Central memory CD8-positive, alpha-beta T cell (primary cell): ENCODE measurements around the gene PRSS12.

Experiments
- ATAC-seq: fragments of 150-1000 bp; cut with Tn5 transposase; replicated peaks from 2 replicates; pipeline ENCODE4 v1.10.0; 2022; ENCODE audit warnings: mild to moderate bottlenecking, moderate FRiP score, moderate number of reproducible peaks; ENCODE audit not compliant: poor library complexity, severe bottlenecking; ENCODE audit errors: extremely low read depth
- DNase-seq, 2 donors: peaks; one replicate each; pipeline ENCODE4 v3.0.0; 2021; ENCODE audit warnings: low spot score in 2 of 2
- H3K27ac Mint-ChIP-seq: one replicate; pipeline ENCODE4 v1.8.0; 2022; ENCODE audit warnings: low read depth, mild to moderate bottlenecking, moderate library complexity, mixed read lengths
- H3K27me3 Mint-ChIP-seq: one replicate; pipeline ENCODE4 v1.8.0; 2022; ENCODE audit warnings: mixed read lengths
- H3K36me3 Mint-ChIP-seq: one replicate; pipeline ENCODE4 v1.8.0; 2022; ENCODE audit warnings: mild to moderate bottlenecking, moderate library complexity, mixed read lengths; ENCODE audit not compliant: insufficient read depth
- H3K4me1 Mint-ChIP-seq: one replicate; pipeline ENCODE4 v1.8.0; 2022; ENCODE audit warnings: mixed read lengths
- H3K4me3 Mint-ChIP-seq: one replicate; pipeline ENCODE4 v1.8.0; 2022; ENCODE audit warnings: mild to moderate bottlenecking, moderate library complexity, mixed read lengths
- H3K9me3 Mint-ChIP-seq: one replicate; pipeline ENCODE4 v1.8.0; 2022; ENCODE audit warnings: mixed read lengths

The PRSS12 gene

GRCh38 chr4:118353534-118354030, 779 bp upstream of the PRSS12 start:
- ATAC-seq (no peak), DNase-seq (no peak)
- peaks cover 2% of the 10 kb centered on the region for H3K36me3 Mint-ChIP-seq
- H3K27ac Mint-ChIP-seq = no peak overlapping the region
- peaks cover 94% of the 10 kb centered on the region for H3K27me3 Mint-ChIP-seq
- H3K9me3 Mint-ChIP-seq = no peaks in the 10 kb centered on the region
- peaks cover 9% of the 10 kb centered on the region for H3K4me1 Mint-ChIP-seq
- peak overlapping the region; percentile 69 for H3K4me3 Mint-ChIP-seq

- Mint-ChIP-seq H3K4me1 (peaks cover 9% of the 10 kb centered on the region), H3K4me3 (peak overlapping the region; percentile 40), H3K36me3 (peaks cover 2% of the 10 kb centered on the region), H3K9me3 (no peaks in the 10 kb centered on the region), H3K27ac (no peak overlapping the region), H3K27me3 (peaks cover 86% of the 10 kb centered on the region)
- ATAC-seq = no peak
- DNase-seq = no peak
These were observed 664 bp downstream of the PRSS12 start for GRCh38 chr4:118351851-118352827.

GRCh38 chr4:118350961-118351360, 1.8 kb downstream of the PRSS12 start:
- H3K36me3 Mint-ChIP-seq = no peaks in the 10 kb centered on the region
- H3K4me3 Mint-ChIP-seq = no peak overlapping the region
- DNase-seq (no peak), ATAC-seq (no peak)
- H3K4me1 Mint-ChIP-seq = peaks cover 9% of the 10 kb centered on the region
- H3K27me3 Mint-ChIP-seq = peaks cover 86% of the 10 kb centered on the region
- no peaks in the 10 kb centered on the region for H3K9me3 Mint-ChIP-seq
- no peak overlapping the region for H3K27ac Mint-ChIP-seq

DNA sequence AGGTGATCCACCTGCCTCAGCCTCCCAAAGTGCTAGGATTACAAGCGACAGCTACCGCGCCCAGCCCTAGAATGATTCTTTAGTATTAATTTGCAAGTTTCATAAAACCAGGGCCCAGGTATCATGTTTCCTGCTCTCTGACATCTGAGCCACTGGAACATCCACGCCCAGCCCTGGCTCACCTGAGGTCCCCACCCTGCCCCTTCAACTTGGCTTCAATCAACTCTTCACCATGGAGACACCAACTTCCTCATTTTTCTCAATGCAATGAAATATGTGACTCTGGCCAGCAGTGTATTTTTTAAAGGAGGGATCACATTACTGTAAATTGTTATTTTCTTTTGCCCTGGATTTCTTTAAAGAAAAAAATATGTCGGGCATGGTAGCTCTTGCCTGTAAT, 3.9 kb downstream of the PRSS12 start:
- no peaks in the 10 kb centered on the region for H3K36me3 Mint-ChIP-seq
- DNase-seq (no peak), ATAC-seq (no peak)
- H3K9me3 Mint-ChIP-seq = no peaks in the 10 kb centered on the region
- no peak overlapping the region for H3K27ac Mint-ChIP-seq
- peaks cover 65% of the 10 kb centered on the region for H3K27me3 Mint-ChIP-seq
- peaks cover 9% of the 10 kb centered on the region for H3K4me1 Mint-ChIP-seq
- H3K4me3 Mint-ChIP-seq = no peak overlapping the region

DNA sequence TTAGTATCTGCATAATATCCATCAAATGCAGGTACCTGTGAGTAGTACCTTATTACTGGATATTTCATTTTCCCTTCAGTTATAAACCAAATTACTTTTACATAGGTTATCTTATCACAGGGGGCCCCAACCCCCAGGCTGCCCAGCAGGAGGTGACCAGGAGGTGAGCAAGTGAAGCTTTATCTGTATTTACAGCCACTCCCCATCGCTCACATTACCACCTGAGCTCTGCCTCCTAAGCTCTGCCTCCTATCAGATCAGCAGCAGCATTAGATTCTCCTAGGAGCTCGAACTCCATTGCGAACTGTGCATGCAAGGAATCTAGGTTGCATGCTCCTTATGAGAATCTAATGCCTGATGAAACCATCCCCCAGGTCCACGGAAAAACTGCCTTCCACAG, 6.3 kb downstream of the PRSS12 start:
- DNase-seq = no peak
- Mint-ChIP-seq H3K27me3 (peaks cover 62% of the 10 kb centered on the region), H3K4me1 (no peaks in the 10 kb centered on the region), H3K36me3 (no peaks in the 10 kb centered on the region), H3K27ac (no peak overlapping the region), H3K4me3 (no peak overlapping the region), H3K9me3 (no peaks in the 10 kb centered on the region)
- ATAC-seq = no peak

GRCh38 chr4:118345813-118346212, 7.0 kb downstream of the PRSS12 start:
- DNase-seq = no peak
- H3K36me3 Mint-ChIP-seq = no peaks in the 10 kb centered on the region
- H3K27ac Mint-ChIP-seq = no peak overlapping the region
- H3K9me3 Mint-ChIP-seq = no peaks in the 10 kb centered on the region
- no peak for ATAC-seq
- H3K4me3 Mint-ChIP-seq = no peak overlapping the region
- peaks cover 62% of the 10 kb centered on the region for H3K27me3 Mint-ChIP-seq
- no peaks in the 10 kb centered on the region for H3K4me1 Mint-ChIP-seq

GRCh38 chr4:118344801-118345200, 8.0 kb downstream of the PRSS12 start:
- peaks cover 58% of the 10 kb centered on the region for H3K27me3 Mint-ChIP-seq

GRCh38 chr4:118343501-118343900, 9.3 kb downstream of the PRSS12 start:
- Mint-ChIP-seq H3K27me3 (peaks cover 53% of the 10 kb centered on the region), H3K36me3 (no peaks in the 10 kb centered on the region), H3K4me1 (no peaks in the 10 kb centered on the region), H3K9me3 (no peaks in the 10 kb centered on the region), H3K4me3 (no peak overlapping the region), H3K27ac (no peak overlapping the region)
- no peak for DNase-seq
- no peak for ATAC-seq

More at GRCh38 chr4:118344801-118345200, 8.0 kb downstream of the PRSS12 start:
- no peak overlapping the region for H3K27ac Mint-ChIP-seq
- H3K4me1 Mint-ChIP-seq = no peaks in the 10 kb centered on the region
- DNase-seq = no peak
- no peaks in the 10 kb centered on the region for H3K9me3 Mint-ChIP-seq
- ATAC-seq = no peak
- H3K4me3 Mint-ChIP-seq = no peak overlapping the region
- no peaks in the 10 kb centered on the region for H3K36me3 Mint-ChIP-seq

- Mint-ChIP-seq H3K27me3 (peaks cover 40% of the 10 kb centered on the region), H3K27ac (no peak overlapping the region), H3K9me3 (no peaks in the 10 kb centered on the region), H3K36me3 (no peaks in the 10 kb centered on the region), H3K4me1 (no peaks in the 10 kb centered on the region), H3K4me3 (no peak overlapping the region)
- ATAC-seq = no peak
- DNase-seq = no peak
These were observed 12.7 kb downstream of the PRSS12 start for GRCh38 chr4:118340109-118340508.

DNA sequence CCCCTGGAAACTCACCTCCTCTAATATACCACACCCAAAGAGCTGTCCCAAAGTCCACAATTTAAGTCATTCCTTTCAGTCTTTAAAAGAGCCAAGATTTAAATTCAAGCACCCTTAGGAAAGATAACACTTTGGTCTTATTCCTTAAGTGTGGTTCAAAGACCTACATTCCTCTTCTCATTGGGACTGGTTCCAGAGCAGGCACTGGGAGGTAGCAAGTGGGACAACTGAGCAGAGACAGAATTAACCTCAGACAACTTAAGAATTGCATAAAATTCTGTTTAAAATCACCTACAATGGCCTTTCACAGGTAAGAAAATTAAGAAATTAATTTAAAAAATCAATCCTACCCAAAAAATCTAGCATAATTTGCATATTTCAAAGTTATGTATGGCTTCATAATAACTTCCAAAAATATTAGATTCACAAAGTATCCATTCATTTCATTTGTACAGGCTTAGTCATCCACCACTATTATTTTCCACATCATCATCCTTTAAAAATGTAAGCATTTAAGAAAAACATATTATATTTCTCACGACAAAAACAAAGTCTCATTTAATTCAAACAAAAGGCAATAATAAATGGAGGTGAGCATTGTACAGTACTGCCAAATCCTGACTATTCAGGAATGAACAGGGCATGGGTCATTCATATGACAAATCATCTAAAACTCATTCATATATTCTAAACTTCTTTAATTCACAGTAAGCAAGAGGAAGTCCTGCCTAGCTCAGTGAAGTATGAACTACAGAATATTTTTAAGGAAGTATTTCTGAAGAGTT, 13.6 kb downstream of the PRSS12 start:
- H3K27ac Mint-ChIP-seq = no peak overlapping the region
- H3K4me1 Mint-ChIP-seq = no peaks in the 10 kb centered on the region
- ATAC-seq (no peak), DNase-seq (no peak)
- H3K36me3 Mint-ChIP-seq = no peaks in the 10 kb centered on the region
- H3K27me3 Mint-ChIP-seq = peaks cover 40% of the 10 kb centered on the region
- no peaks in the 10 kb centered on the region for H3K9me3 Mint-ChIP-seq
- H3K4me3 Mint-ChIP-seq = no peak overlapping the region

DNA sequence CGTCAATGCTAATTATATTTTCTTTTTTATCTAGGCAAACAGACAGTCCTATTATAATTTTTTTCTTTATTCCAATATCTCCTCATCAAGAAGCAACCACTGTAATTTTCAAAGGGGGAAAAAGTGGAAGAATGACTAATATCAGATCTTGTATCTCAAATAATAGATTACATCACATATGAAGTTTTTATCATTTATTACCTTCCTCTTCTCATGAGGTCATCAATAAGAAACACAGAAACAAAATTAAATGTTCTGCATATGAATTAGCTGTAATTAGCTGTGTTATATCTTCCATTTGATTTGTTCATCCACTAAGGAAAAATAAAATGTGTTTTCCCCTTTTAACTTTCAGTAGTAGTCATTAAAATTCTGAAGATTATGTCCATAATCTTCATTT, 14.3 kb downstream of the PRSS12 start:
- Mint-ChIP-seq H3K27ac (no peak overlapping the region), H3K4me1 (no peaks in the 10 kb centered on the region), H3K36me3 (no peaks in the 10 kb centered on the region), H3K27me3 (peaks cover 39% of the 10 kb centered on the region), H3K9me3 (no peaks in the 10 kb centered on the region), H3K4me3 (no peak overlapping the region)
- DNase-seq (no peak), ATAC-seq (no peak)

DNA sequence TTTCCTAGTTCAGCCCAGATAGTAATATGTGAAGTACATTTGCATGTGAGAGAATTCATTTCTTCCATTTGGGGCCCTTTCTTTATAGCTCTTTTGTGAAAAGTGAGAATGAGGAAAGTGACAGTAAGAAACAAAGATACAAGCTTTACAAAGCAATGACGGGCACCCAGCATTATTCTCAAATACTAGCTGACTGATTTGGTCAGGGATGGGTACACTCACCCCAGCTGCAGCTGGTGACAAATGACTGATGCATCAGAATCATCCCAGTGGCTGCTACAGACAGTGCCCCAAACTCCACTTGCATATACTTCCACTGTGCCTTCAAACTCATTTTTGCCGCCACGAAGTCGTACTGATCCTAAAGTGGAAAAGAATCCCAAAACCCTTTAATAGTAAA, 14.8 kb downstream of the PRSS12 start:
- Mint-ChIP-seq H3K4me1 (no peaks in the 10 kb centered on the region), H3K36me3 (no peaks in the 10 kb centered on the region), H3K9me3 (no peaks in the 10 kb centered on the region), H3K27ac (no peak overlapping the region), H3K27me3 (peaks cover 36% of the 10 kb centered on the region), H3K4me3 (no peak overlapping the region)
- DNase-seq (no peak), ATAC-seq (no peak)
